GM10248 (cell line): Measurements from ENCODE around the gene TROAP.
A peak's percentile ranks its signal among the peaks of the same experiment; 100 is the strongest.

Source experiments
- CTCF ChIA-PET: fragments of 300-600 bp; sonication (Branson Sonifier 250); formaldehyde crosslinking; extraction: SDS; loops from one replicate; lab custom pipeline; 2021; ENCODE audit warnings: antibody characterized with exemption; lab: Yijun Ruan, JAX
- POLR2A ChIA-PET: fragments of 350-650 bp; sonication (Branson Sonifier 250); formaldehyde crosslinking; extraction: SDS; loops from one replicate; lab custom pipeline; 2020; ENCODE audit warnings: antibody characterized with exemption; lab: Yijun Ruan, JAX
- DNase-seq: peaks from one replicate; pipeline ENCODE4 v3.0.0; 2012; ENCODE audit errors: extremely low spot score
- CTCF ChIP-seq: IDR thresholded peaks from 2 replicates; pipeline ENCODE4 v1.5.1; 2012; ENCODE audit warnings: mild to moderate bottlenecking, low read depth; ENCODE audit errors: extremely low read depth, missing control alignments, control extremely low read depth

The TROAP gene

GRCh38 chr12:49362077-49362476 lies 39.0 kb downstream of the TROAP start:
- DNase-seq: no peak
- ChIA-PET CTCF (interaction anchor here (0.7 to 11.9 kb wide), 7 partner anchors 8 to 219 kb away, joined by 3 to 410 read pairs (median 5); partner anchors contain the start of gene DNAJC22), POLR2A (no interaction called here)
- no peak for TF ChIP-seq CTCF

GRCh38 chr12:49364989-49365388 lies 41.9 kb downstream of the TROAP start:
- no peak for TF ChIP-seq CTCF
- POLR2A ChIA-PET: no interaction called here
- DNase-seq: no peak
- CTCF ChIA-PET: interaction anchor here (1.2 to 11.9 kb wide), 8 partner anchors 12 to 215 kb away, joined by 4 to 410 read pairs (median 8); partner anchors contain the start of gene DNAJC22

DNA sequence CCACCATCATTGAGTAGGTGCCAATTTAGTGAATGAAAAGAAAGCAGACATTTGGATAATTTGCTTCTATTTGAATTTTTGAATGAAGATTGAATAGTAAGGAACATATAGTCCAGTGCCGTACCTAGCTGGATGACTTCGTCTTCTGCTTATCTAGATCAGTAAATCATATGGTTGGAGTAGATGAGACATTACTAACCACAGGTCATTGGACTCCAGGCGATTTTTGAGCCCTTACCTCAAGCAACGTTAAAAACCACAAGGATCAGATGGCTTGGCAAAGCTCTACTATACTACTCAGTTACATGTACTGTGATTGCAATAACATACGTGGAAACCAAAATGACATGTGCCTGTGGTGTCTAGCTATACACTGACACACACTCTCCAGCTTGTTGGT lies 42.5 kb downstream of the TROAP start:
- POLR2A ChIA-PET: no interaction called here

DNA sequence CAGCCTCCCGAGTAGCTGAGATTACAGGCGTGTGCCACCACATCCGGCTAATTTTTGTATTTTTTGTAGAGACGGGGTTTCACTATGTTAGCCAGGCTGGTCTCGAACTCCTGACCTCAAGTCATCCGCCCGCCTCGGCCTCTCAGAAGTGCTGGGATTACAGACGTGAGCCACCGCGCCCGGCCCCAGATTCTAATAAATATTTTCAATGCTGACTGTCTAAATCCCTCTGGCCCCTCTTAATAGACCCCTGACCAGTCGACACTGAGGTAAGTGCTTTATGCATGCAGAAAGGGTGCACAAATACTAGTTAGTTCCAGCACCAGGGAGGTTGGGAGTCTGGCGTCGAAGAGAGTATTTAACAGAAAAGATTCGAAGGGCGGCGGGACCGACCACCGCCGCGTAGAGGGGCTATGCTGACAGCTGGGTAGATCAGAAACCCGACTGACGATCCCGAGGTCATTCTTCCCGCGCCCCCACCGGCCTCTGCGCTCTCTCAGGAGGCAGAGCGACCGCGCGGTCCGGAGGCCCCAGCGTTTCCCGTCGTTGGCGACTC lies 43.1 kb downstream of the TROAP start:
- POLR2A ChIA-PET: interaction anchor here (0.8 to 1.6 kb wide), 6 partner anchors 8 to 216 kb away, joined by 3 to 9 read pairs (median 5); partner anchors contain the start of gene TROAP
- DNase-seq: no peak
- no peak for TF ChIP-seq CTCF
- CTCF ChIA-PET: interaction anchor here (0.8 to 11.9 kb wide), 20 partner anchors 8 to 217 kb away, joined by 3 to 410 read pairs (median 6); partner anchors contain the start of gene DNAJC22

More for the DNA sequence above, 42.5 kb downstream of the TROAP start:
- no peak for TF ChIP-seq CTCF
- CTCF ChIA-PET: interaction anchor here (1.0 to 11.9 kb wide), 11 partner anchors 7 to 218 kb away, joined by 3 to 410 read pairs (median 8); partner anchors contain the start of gene DNAJC22
- no peak for DNase-seq

GRCh38 chr12:49366652-49367380 lies 43.8 kb downstream of the TROAP start:
- no peak for TF ChIP-seq CTCF
- CTCF ChIA-PET: interaction anchor here (0.7 to 11.9 kb wide), 24 partner anchors 9 to 217 kb away, joined by 3 to 410 read pairs (median 4); partner anchors contain the start of gene DNAJC22
- POLR2A ChIA-PET: interaction anchor here (0.6 to 1.7 kb wide), 12 partner anchors 9 to 337 kb away, joined by 3 to 9 read pairs (median 4); partner anchors contain the start of gene TROAP
- DNase-seq: peak; percentile 95
